Activated CD4-positive, alpha-beta memory T cell treated with anti-CD3 and anti-CD28 coated beads, Interleukin-2, amount 10 ng/mL, durations not matched to agents 7 days and 5 days (primary cell): ENCODE data around the gene MAF. TPM values are rescaled to one million over a fixed set of nuclear protein-coding genes. Genes with fewer than 3 reads are reported as not detected.

Experiments used
- CTCF ChIA-PET: fragments of 350-600 bp; sonication (Branson Sonifier 250); formaldehyde crosslinking; loops from one replicate; lab custom pipeline; 2021; ENCODE audit warnings: antibody characterized with exemption, inconsistent platforms; lab: Charles Lee
- POLR2A ChIA-PET: fragments of 350-600 bp; sonication (Branson Sonifier 250); formaldehyde crosslinking; loops from one replicate; lab custom pipeline; 2021; ENCODE audit warnings: antibody characterized with exemption; lab: Charles Lee
- DNase-seq: peaks from one replicate; pipeline ENCODE4 v3.0.0-alpha.2; 2020
- H3K27ac Mint-ChIP-seq: one replicate; pipeline ENCODE4 v1.8.0; 2021; ENCODE audit warnings: mild to moderate bottlenecking, mixed read lengths
- H3K27me3 Mint-ChIP-seq: one replicate; pipeline ENCODE4 v1.8.0; 2021; ENCODE audit warnings: mixed read lengths
- H3K36me3 Mint-ChIP-seq: one replicate; pipeline ENCODE4 v1.8.0; 2021; ENCODE audit warnings: low read depth, mixed read lengths
- H3K4me1 Mint-ChIP-seq: one replicate; pipeline ENCODE4 v1.8.0; 2021; ENCODE audit warnings: mixed read lengths
- H3K4me3 Mint-ChIP-seq: one replicate; pipeline ENCODE4 v1.8.0; 2021; ENCODE audit warnings: mild to moderate bottlenecking, mixed read lengths
- H3K9me3 Mint-ChIP-seq: one replicate; pipeline ENCODE4 v1.8.0; 2021; ENCODE audit warnings: mixed read lengths
- total RNA-seq, 2 experiments: library from RNA; stranded (reverse); gene quantifications; one replicate each; pipeline ENCODE4 v1.2.3, GENCODE V29; 2021

MAF gene
- total RNA-seq, 2 experiments from 2014 or later: 279 to 281 TPM

GRCh38 chr16:79610771-79611170 lies 10.2 kb upstream of the MAF start:
- H3K9me3 Mint-ChIP-seq: no peaks in the 10 kb centered on the region
- H3K27ac Mint-ChIP-seq: no peak overlapping the region
- no peak overlapping the region for H3K4me3 Mint-ChIP-seq
- no peak for DNase-seq
- peaks cover 2% of the 10 kb centered on the region for H3K27me3 Mint-ChIP-seq
- H3K4me1 Mint-ChIP-seq: peaks cover 54% of the 10 kb centered on the region
- peaks cover 5% of the 10 kb centered on the region for H3K36me3 Mint-ChIP-seq
- ChIA-PET CTCF (no interaction called here), POLR2A (interaction anchor here (1.0 kb wide), 1 partner anchor 9 kb away, joined by 6 read pairs; no protein-coding TSS in a partner anchor)

DNA sequence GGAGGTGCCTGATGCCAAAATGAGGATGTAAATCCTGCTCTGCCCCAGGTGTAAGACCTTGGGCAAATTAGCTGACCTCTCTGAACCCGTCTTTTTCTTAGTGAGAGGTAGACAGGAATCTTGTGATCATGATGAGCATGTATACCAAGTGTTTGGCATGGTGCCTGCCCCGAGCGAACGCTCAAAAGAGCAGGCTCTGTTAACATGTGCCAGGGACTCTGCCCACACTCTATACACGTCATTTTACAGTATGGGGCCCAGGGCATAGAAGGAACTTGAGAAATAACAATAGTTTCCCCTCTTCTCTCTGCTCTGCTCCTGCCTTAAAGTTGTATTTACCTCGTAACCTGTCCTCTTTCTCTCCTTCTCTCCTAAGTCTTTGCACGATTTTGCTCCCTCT lies 9.3 kb upstream of the MAF start:
- no peak overlapping the region for H3K27ac Mint-ChIP-seq
- no peak overlapping the region for H3K4me3 Mint-ChIP-seq
- no peaks in the 10 kb centered on the region for H3K9me3 Mint-ChIP-seq
- DNase-seq: no peak
- CTCF ChIA-PET: no interaction called here
- H3K36me3 Mint-ChIP-seq: peaks cover 10% of the 10 kb centered on the region
- peaks cover 53% of the 10 kb centered on the region for H3K4me1 Mint-ChIP-seq
- H3K27me3 Mint-ChIP-seq: peaks cover 2% of the 10 kb centered on the region
- POLR2A ChIA-PET: interaction anchor here (1.6 to 3.3 kb wide), 2 partner anchors 9 to 10 kb away, joined by 7 to 20 read pairs; partner anchors contain the start of gene MAF

DNA sequence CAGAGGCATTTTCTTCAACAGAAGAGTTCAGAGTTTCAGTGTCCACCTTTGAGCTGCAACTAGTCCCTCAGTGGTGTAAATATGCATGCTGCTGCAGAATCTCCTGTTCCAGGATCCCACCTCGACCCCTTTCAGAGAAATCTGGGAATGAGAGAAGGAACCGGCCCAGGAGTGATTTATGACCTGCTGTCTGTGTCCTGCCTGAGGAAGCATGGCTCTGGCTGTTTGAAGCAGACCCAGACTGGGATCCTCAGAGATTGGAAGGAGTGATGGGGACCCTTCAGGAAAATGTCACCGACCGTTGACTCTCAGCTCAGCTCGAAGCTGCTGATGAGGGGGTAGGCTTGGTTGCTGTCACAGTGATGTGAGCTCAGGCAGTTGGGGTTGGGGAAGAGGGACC lies 8.4 kb upstream of the MAF start:
- no peak overlapping the region for H3K27ac Mint-ChIP-seq
- peaks cover 52% of the 10 kb centered on the region for H3K4me1 Mint-ChIP-seq
- H3K27me3 Mint-ChIP-seq: peaks cover 2% of the 10 kb centered on the region
- no peaks in the 10 kb centered on the region for H3K9me3 Mint-ChIP-seq
- ChIA-PET CTCF (no interaction called here), POLR2A (interaction anchor here (1.6 to 3.3 kb wide), 2 partner anchors 9 kb away, joined by 7 to 20 read pairs; partner anchors contain the start of gene MAF)
- H3K4me3 Mint-ChIP-seq: no peak overlapping the region
- no peak for DNase-seq
- peaks cover 7% of the 10 kb centered on the region for H3K36me3 Mint-ChIP-seq

- DNase-seq: no peak
- no peaks in the 10 kb centered on the region for H3K9me3 Mint-ChIP-seq
- peaks cover 7% of the 10 kb centered on the region for H3K36me3 Mint-ChIP-seq
- peaks cover 56% of the 10 kb centered on the region for H3K4me1 Mint-ChIP-seq
- H3K27me3 Mint-ChIP-seq: peaks cover 2% of the 10 kb centered on the region
- no peak overlapping the region for H3K4me3 Mint-ChIP-seq
- no peak overlapping the region for H3K27ac Mint-ChIP-seq
- POLR2A ChIA-PET: interaction anchor here (3.3 kb wide), 1 partner anchor 11 kb away, joined by 20 read pairs; no protein-coding TSS in a partner anchor
- CTCF ChIA-PET: interaction anchor here (1.6 kb wide), 1 partner anchor 9 kb away, joined by 7 read pairs; no protein-coding TSS in a partner anchor
Measured at GRCh38 chr16:79607587-79607986, 7.0 kb upstream of the MAF start.

- H3K4me1 Mint-ChIP-seq: peaks cover 56% of the 10 kb centered on the region
- peaks cover 2% of the 10 kb centered on the region for H3K27me3 Mint-ChIP-seq
- H3K27ac Mint-ChIP-seq: no peak overlapping the region
- peaks cover 7% of the 10 kb centered on the region for H3K36me3 Mint-ChIP-seq
- H3K4me3 Mint-ChIP-seq: peak overlapping the region; percentile 5
- H3K9me3 Mint-ChIP-seq: no peaks in the 10 kb centered on the region
- DNase-seq: no peak
- ChIA-PET POLR2A (interaction anchor here (0.9 to 1.1 kb wide), 4 partner anchors 10 to 108 kb away, joined by 3 to 8 read pairs (median 4); no protein-coding TSS in a partner anchor), CTCF (interaction anchor here (1.3 to 1.6 kb wide), 2 partner anchors 11 to 34 kb away, joined by 3 to 7 read pairs; no protein-coding TSS in a partner anchor)
Measured at GRCh38 chr16:79605999-79606398, 5.5 kb upstream of the MAF start.

- Mint-ChIP-seq H3K9me3 (no peaks in the 10 kb centered on the region), H3K4me3 (peak overlapping the region; percentile 97), H3K27ac (peak overlapping the region; percentile 100), H3K36me3 (peaks cover 26% of the 10 kb centered on the region), H3K4me1 (peaks cover 44% of the 10 kb centered on the region), H3K27me3 (no peaks in the 10 kb centered on the region)
- CTCF ChIA-PET: interaction anchor here (0.8 kb wide), 1 partner anchor 15 kb away, joined by 4 read pairs; no protein-coding TSS in a partner anchor
- POLR2A ChIA-PET: interaction anchor here (1.1 to 4.3 kb wide), 5 partner anchors 15 to 898 kb away, joined by 3 to 37 read pairs (median 9); no protein-coding TSS in a partner anchor
- no peak for DNase-seq
Measured at GRCh38 chr16:79603055-79603454, 2.5 kb upstream of the MAF start.

- H3K36me3 Mint-ChIP-seq: peaks cover 30% of the 10 kb centered on the region
- peak overlapping the region; percentile 97 for H3K4me3 Mint-ChIP-seq
- H3K27ac Mint-ChIP-seq: peak overlapping the region; percentile 100
- ChIA-PET CTCF (interaction anchor here (0.7 to 3.9 kb wide), 16 partner anchors 15 to 1393 kb away, joined by 3 to 22 read pairs (median 6); no protein-coding TSS in a partner anchor), POLR2A (interaction anchor here (0.6 to 6.3 kb wide), 36 partner anchors 8 to 978 kb away, joined by 3 to 202 read pairs (median 8); no protein-coding TSS in a partner anchor)
- DNase-seq: peak; percentile 48
- H3K4me1 Mint-ChIP-seq: peaks cover 42% of the 10 kb centered on the region
- H3K27me3 Mint-ChIP-seq: no peaks in the 10 kb centered on the region
- H3K9me3 Mint-ChIP-seq: no peaks in the 10 kb centered on the region
Measured at GRCh38 chr16:79602628-79603014, 2.1 kb upstream of the MAF start.

- no peaks in the 10 kb centered on the region for H3K27me3 Mint-ChIP-seq
- H3K36me3 Mint-ChIP-seq: peaks cover 34% of the 10 kb centered on the region
- peak overlapping the region; percentile 97 for H3K4me3 Mint-ChIP-seq
- ChIA-PET CTCF (interaction anchor here (0.7 to 3.9 kb wide), 22 partner anchors 16 to 1393 kb away, joined by 3 to 22 read pairs (median 4); no protein-coding TSS in a partner anchor), POLR2A (interaction anchor here (0.6 to 6.3 kb wide), 42 partner anchors 9 to 978 kb away, joined by 3 to 202 read pairs (median 6); no protein-coding TSS in a partner anchor)
- peak; percentile 92 for DNase-seq
- H3K4me1 Mint-ChIP-seq: peaks cover 37% of the 10 kb centered on the region
- H3K9me3 Mint-ChIP-seq: no peaks in the 10 kb centered on the region
- H3K27ac Mint-ChIP-seq: peak overlapping the region; percentile 100
Measured at GRCh38 chr16:79601931-79602627, 1.5 kb upstream of the MAF start.

DNA sequence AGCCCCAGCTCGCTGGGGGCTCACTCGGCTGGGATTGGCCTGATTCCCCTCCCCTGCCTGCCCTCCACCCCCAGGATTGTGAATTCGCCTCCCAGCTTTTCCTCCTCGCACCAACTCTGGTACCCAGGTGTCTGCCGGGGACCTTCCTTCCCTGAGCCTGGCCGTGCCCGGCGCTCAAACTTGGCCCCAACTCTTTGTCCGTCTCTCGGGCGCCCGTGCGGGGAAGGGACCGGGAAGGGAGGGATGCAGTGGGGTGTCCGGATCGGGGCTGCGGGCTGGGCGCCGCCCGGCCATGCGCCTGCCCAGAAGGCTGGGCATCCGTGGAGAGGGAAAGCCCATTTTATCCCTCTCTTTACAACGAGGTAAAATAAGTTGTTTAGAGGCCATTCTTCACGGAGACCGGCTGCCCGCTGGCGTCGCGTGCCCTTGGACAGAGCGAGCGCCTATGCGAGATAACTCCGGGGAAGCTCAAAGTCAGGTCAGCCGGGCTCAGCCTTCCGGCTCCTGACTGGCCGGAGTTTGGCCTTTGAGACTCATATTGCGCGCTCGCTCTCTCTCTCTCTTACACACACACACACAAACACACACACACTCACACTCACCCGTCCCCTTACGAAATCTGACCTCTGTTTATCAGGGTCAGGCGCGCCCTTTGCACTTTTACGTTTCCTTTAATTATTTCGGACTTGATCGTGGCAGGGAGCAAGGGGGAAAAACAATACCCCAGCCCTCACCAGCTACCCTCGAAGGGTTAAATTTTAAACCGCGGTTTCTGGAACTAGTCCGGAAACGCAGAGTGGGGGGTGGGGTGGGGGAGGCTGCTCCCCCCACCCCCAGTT lies 774 bp upstream of the MAF start:
- CTCF ChIA-PET: interaction anchor here (0.8 to 3.9 kb wide), 26 partner anchors 16 to 925 kb away, joined by 3 to 22 read pairs (median 4); no protein-coding TSS in a partner anchor
- peak; percentile 50 for DNase-seq
- no peaks in the 10 kb centered on the region for H3K27me3 Mint-ChIP-seq
- peaks cover 36% of the 10 kb centered on the region for H3K4me1 Mint-ChIP-seq
- peaks cover 40% of the 10 kb centered on the region for H3K36me3 Mint-ChIP-seq
- POLR2A ChIA-PET: interaction anchor here (0.6 to 6.3 kb wide), 58 partner anchors 8 to 979 kb away, joined by 3 to 202 read pairs (median 6); no protein-coding TSS in a partner anchor
- H3K27ac Mint-ChIP-seq: peak overlapping the region; percentile 100
- H3K4me3 Mint-ChIP-seq: peak overlapping the region; percentile 97
- no peaks in the 10 kb centered on the region for H3K9me3 Mint-ChIP-seq

- no peaks in the 10 kb centered on the region for H3K27me3 Mint-ChIP-seq
- peaks cover 34% of the 10 kb centered on the region for H3K4me1 Mint-ChIP-seq
- H3K9me3 Mint-ChIP-seq: no peaks in the 10 kb centered on the region
- CTCF ChIA-PET: interaction anchor here (0.8 to 3.9 kb wide), 10 partner anchors 18 to 832 kb away, joined by 3 to 22 read pairs (median 4); no protein-coding TSS in a partner anchor
- H3K4me3 Mint-ChIP-seq: peak overlapping the region; percentile 97
- H3K27ac Mint-ChIP-seq: peak overlapping the region; percentile 100
- peak; percentile 67 for DNase-seq
- H3K36me3 Mint-ChIP-seq: peaks cover 45% of the 10 kb centered on the region
- POLR2A ChIA-PET: interaction anchor here (0.7 to 6.3 kb wide), 51 partner anchors 8 to 981 kb away, joined by 3 to 202 read pairs (median 6); no protein-coding TSS in a partner anchor
Measured at GRCh38 chr16:79599837-79600637, 500 bp downstream of the MAF start.

DNA sequence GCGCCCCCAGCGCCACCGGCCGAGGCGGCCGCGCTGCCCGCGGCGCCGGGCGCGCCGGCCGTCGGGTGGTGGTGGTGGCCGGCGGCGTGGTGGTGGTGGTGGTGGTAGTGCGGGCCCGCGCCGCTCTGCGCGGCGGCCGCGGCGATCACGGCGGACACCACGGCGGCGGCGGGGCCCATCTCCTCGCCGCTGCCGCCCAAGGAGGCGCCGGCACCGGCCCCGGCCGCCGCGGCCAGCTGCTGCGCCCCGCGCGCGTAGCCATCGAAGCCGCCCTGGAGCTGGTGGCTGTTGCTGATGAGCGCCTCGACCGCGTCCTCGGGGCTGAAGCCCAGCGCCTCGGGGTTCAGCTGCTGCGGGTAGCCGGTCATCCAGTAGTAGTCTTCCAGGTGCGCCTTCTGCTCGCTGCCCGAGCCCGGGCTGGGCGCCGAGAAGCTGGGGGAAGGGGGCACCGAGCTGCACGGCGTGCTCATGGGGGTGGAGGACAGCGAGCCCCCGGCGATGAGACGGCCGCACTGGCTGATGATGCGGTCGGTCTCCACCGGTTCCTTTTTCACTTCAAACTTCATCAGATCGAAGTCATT lies 1.2 kb downstream of the MAF start:
- DNase-seq: peak; percentile 49
- POLR2A ChIA-PET: interaction anchor here (0.7 to 6.3 kb wide), 34 partner anchors 10 to 981 kb away, joined by 3 to 202 read pairs (median 10); no protein-coding TSS in a partner anchor
- Mint-ChIP-seq H3K4me3 (peak overlapping the region; percentile 97), H3K4me1 (peaks cover 35% of the 10 kb centered on the region), H3K27ac (peak overlapping the region; percentile 97), H3K36me3 (peaks cover 52% of the 10 kb centered on the region), H3K27me3 (no peaks in the 10 kb centered on the region), H3K9me3 (no peaks in the 10 kb centered on the region)
- CTCF ChIA-PET: interaction anchor here (1.0 to 3.9 kb wide), 4 partner anchors 18 to 826 kb away, joined by 3 to 22 read pairs (median 4); no protein-coding TSS in a partner anchor
